ENCODE measurements around the gene WDPCP. TPM values are rescaled to one million over a fixed set of nuclear protein-coding genes. Genes with fewer than 3 reads are reported as not detected.

Gene WDPCP
- total and polyA plus RNA-seq, 2 of the 8 experiments (the other 6 are each of a cell fraction or from before 2014, with no cell fraction given): 9.3 to 25.8 TPM

DNA sequence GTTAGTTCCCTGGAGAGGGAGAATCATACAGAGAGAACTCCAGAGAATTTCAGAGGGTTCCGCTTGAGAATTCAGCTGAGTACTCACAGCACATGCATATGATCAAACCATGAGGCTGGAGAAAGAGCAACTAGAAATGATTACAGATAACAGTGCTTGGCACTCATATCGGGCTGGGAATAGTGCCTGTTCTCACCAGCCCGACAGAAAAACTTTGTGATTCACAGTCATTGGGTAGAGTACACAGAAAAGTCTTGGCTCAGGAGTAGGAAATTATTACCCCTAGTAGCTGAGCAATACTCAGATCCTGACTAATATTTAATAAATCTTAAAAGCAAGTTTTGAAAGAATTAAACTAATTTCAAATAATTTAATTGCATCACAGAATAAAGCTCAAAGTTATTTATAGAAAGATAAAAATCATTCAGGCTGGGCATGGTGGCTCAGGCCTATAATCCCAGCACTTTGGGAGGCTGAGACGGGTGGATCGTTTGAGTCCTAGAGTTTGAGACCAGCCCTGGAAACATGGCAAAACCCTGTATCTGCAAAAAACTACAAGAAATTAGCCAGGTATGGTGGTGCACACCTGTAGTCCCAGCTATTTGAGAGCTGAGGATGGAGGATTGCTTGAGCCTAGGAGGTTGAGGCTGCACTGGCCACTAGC lies 6.8 kb downstream of the WDPCP start:
- FAIRE-seq (no peak), DNase-seq (ENCODE audit: low read depth in 1 of 2, low spot score in 2 of 2) (no peak)
- Histone ChIP-seq H2BK5ac (ENCODE audit: low read depth, low read length) (no peak overlapping the region), H2BK12ac (ENCODE audit: low read depth, low read length) (no peak overlapping the region), H2BK15ac (ENCODE audit: low read length) (no peak overlapping the region), H2BK120ac (replicated peaks; ENCODE audit: low read depth, low read length) (no peak overlapping the region), H4K91ac (replicated peaks; ENCODE audit: insufficient read length, low read length) (no peak overlapping the region), H3K18ac (ENCODE audit: extremely low read depth, low read length) (no peak overlapping the region), H4K20me1 (replicated peaks in 1 of 2; ENCODE audit: control insufficient read depth in 1 of 2, insufficient read depth in 2 of 2, low read length in 2 of 2) (no peaks in the 10 kb centered on the region), H3K9me3 (ENCODE audit: insufficient read depth in 2 of 2, low read depth in 1 of 2, low read length in 1 of 2) (no peaks in the 10 kb centered on the region), H3K56ac (replicated peaks; ENCODE audit: insufficient read length, low read depth, low read length) (no peak overlapping the region), H3K27ac (ENCODE audit: low read depth, low read length) (no peak overlapping the region), H3K4me3 (ENCODE audit: extremely low read depth in 1 of 4, insufficient read depth in 2 of 4, low read depth in 3 of 4, low read length in 4 of 4) (no peak overlapping the region), H3K14ac (ENCODE audit: insufficient read length) (no peak overlapping the region), H3K27me3 (replicated peaks in 1 of 4; ENCODE audit: control insufficient read depth in 3 of 4, extremely low read depth in 1 of 4, insufficient read depth in 3 of 4, low read length in 3 of 4) (no peaks in the 10 kb centered on the region), H3K4me1 (replicated peaks in 1 of 4; ENCODE audit: control insufficient read depth in 3 of 4, insufficient read depth in 4 of 4, low read length in 3 of 4) (peaks cover 0 to 8% (median 3%) of the 10 kb centered on the region in 4 experiments; a peak in 4 of 7 replicates), H3K4ac (replicated peaks; ENCODE audit: insufficient read length, low read depth, low read length) (no peak overlapping the region), H3K23me2 (ENCODE audit: low read depth, low read length) (no peaks in the 10 kb centered on the region), H4K8ac (ENCODE audit: extremely low read depth, insufficient read depth, low read length) (no peak overlapping the region), H3K4me2 (ENCODE audit: insufficient read depth in 1 of 2, low read depth in 2 of 2, low read length in 2 of 2) (no peak overlapping the region), H3K79me2 (ENCODE audit: control insufficient read depth in 1 of 2, insufficient read depth in 2 of 2, low read length in 2 of 2) (peaks cover 1 to 100% of the 10 kb centered on the region in 2 experiments; a peak in 3 of 4 replicates), H3K36me3 (ENCODE audit: control insufficient read depth in 2 of 4, insufficient read depth in 4 of 4, low read length in 3 of 4) (no peaks in the 10 kb centered on the region), H3K23ac (ENCODE audit: insufficient read length) (no peak overlapping the region), H2BK20ac (ENCODE audit: low read length) (no peak overlapping the region), H4K5ac (ENCODE audit: insufficient read length, low read depth, low read length) (no peak overlapping the region), H3K79me1 (ENCODE audit: low read depth, low read length) (peaks cover 2% of the 10 kb centered on the region; the same call in 1 of the 2 replicates), H2AFZ (ENCODE audit: low read length) (no peak overlapping the region), H3K9ac (replicated peaks in 1 of 4; ENCODE audit: extremely low read depth in 1 of 4, low read depth in 3 of 4, low read length in 3 of 4) (no peak overlapping the region), H2AK5ac (ENCODE audit: low read depth, low read length) (no peak overlapping the region)
- ChIA-PET POLR2A (ENCODE audit: partially characterized antibody) (interaction anchor here (0.6 kb wide), 1 partner anchor 313 kb away, joined by 3 read pairs; no protein-coding TSS in a partner anchor), CTCF (ENCODE audit: partially characterized antibody) (interaction anchor here (1.2 to 1.3 kb wide), 2 partner anchors 12 to 25 kb away, joined by 4 read pairs; no protein-coding TSS in a partner anchor)
- 76% methylated on average over 5 of the region's 5 CpGs; no CpG with 5 or more reads in 1 of the 2 experiments for WGBS, 2 experiments (ENCODE audit: extremely low coverage in 1 of 2, insufficient coverage in 1 of 2, insufficient read length in 1 of 2, insufficient replicate concordance in 2 of 2, low coverage in 1 of 2, low lambda C conversion rate in 2 of 2, missing lambda C conversion rate in 1 of 2)
- no peak for TF ChIP-seq PHF8 (conservative IDR thresholded peaks at IDR 0.05; ENCODE audit: low read depth, low read length)
- no peak for TF ChIP-seq RFX5 (IDR thresholded peaks at IDR 0.05; ENCODE audit: borderline replicate concordance, low read depth, low read length)
- TF ChIP-seq EGR1 (IDR thresholded peaks at IDR 0.05; ENCODE audit: borderline replicate concordance, low read depth, low read length): no peak
- no peak for TF ChIP-seq RBBP5 (IDR thresholded peaks at IDR 0.05; ENCODE audit: borderline replicate concordance, low read depth, low read length)
- TF ChIP-seq, protein P1, sequence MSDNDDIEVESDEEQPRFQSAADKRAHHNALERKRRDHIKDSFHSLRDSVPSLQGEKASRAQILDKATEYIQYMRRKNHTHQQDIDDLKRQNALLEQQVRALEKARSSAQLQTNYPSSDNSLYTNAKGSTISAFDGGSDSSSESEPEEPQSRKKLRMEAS (IDR thresholded peaks at IDR 0.05): no peak
- TF ChIP-seq ASH2L (IDR thresholded peaks at IDR 0.05; ENCODE audit: low read length): no peak
